Measurements from ENCODE around the gene HCN2. TPM values are rescaled to one million over a fixed set of nuclear protein-coding genes. Genes with fewer than 3 reads are reported as not detected.

The HCN2 gene
- total and polyA plus RNA-seq, 2 of the 8 experiments (the other 6 are each of a cell fraction or from before 2014, with no cell fraction given): 1.0 to 4.0 TPM

DNA sequence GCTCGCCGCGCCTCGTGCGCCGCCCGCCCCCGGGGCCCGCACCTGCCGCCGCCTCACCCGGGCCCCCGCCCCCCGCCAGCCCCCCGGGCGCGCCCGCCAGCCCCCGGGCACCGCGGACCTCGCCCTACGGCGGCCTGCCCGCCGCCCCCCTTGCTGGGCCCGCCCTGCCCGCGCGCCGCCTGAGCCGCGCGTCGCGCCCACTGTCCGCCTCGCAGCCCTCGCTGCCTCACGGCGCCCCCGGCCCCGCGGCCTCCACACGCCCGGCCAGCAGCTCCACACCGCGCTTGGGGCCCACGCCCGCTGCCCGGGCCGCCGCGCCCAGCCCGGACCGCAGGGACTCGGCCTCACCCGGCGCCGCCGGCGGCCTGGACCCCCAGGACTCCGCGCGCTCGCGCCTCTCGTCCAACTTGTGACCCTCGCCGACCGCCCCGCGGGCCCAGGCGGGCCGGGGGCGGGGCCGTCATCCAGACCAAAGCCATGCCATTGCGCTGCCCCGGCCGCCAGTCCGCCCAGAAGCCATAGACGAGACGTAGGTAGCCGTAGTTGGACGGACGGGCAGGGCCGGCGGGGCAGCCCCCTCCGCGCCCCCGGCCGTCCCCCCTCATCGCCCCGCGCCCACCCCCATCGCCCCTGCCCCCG lies 26.5 kb downstream of the HCN2 start:
- Histone ChIP-seq H3K9me3 (ENCODE audit: insufficient read depth in 2 of 2, low read depth in 1 of 2, low read length in 1 of 2) (no peaks in the 10 kb centered on the region), H3K14ac (ENCODE audit: insufficient read length) (no peak overlapping the region), H2BK15ac (ENCODE audit: low read length) (no peak overlapping the region), H2BK120ac (replicated peaks; ENCODE audit: low read depth, low read length) (no peak overlapping the region), H4K8ac (ENCODE audit: extremely low read depth, insufficient read depth, low read length) (no peak overlapping the region), H3K56ac (replicated peaks; ENCODE audit: insufficient read length, low read depth, low read length) (no peak overlapping the region), H4K5ac (ENCODE audit: insufficient read length, low read depth, low read length) (no peak overlapping the region), H3K79me1 (ENCODE audit: low read depth, low read length) (no peaks in the 10 kb centered on the region), H3K23ac (ENCODE audit: insufficient read length) (no peak overlapping the region), H2BK20ac (ENCODE audit: low read length) (no peak overlapping the region), H4K20me1 (replicated peaks in 1 of 2; ENCODE audit: control insufficient read depth in 1 of 2, insufficient read depth in 2 of 2, low read length in 2 of 2) (peaks cover 0 to 9% of the 10 kb centered on the region in 2 experiments), H3K9ac (replicated peaks in 1 of 4; ENCODE audit: extremely low read depth in 1 of 4, low read depth in 3 of 4, low read length in 3 of 4) (no peak overlapping the region), H2AK5ac (ENCODE audit: low read depth, low read length) (no peak overlapping the region), H2AFZ (ENCODE audit: low read length) (no peak overlapping the region), H3K79me2 (ENCODE audit: control insufficient read depth in 1 of 2, insufficient read depth in 2 of 2, low read length in 2 of 2) (no peaks in the 10 kb centered on the region), H3K36me3 (ENCODE audit: control insufficient read depth in 2 of 4, insufficient read depth in 4 of 4, low read length in 3 of 4) (peaks cover 2 to 45% (median 20%) of the 10 kb centered on the region in 4 experiments; a peak in 5 of 8 replicates), H3K27ac (ENCODE audit: low read depth, low read length) (no peak overlapping the region), H3K4ac (replicated peaks; ENCODE audit: insufficient read length, low read depth, low read length) (no peak overlapping the region), H3K27me3 (replicated peaks in 1 of 4; ENCODE audit: control insufficient read depth in 3 of 4, extremely low read depth in 1 of 4, insufficient read depth in 3 of 4, low read length in 3 of 4) (no peaks in the 10 kb centered on the region), H2BK12ac (ENCODE audit: low read depth, low read length) (no peak overlapping the region), H4K91ac (replicated peaks; ENCODE audit: insufficient read length, low read length) (no peak overlapping the region), H3K4me1 (replicated peaks in 1 of 4; ENCODE audit: control insufficient read depth in 3 of 4, insufficient read depth in 4 of 4, low read length in 3 of 4) (no peaks in the 10 kb centered on the region), H3K23me2 (ENCODE audit: low read depth, low read length) (no peaks in the 10 kb centered on the region), H3K18ac (ENCODE audit: extremely low read depth, low read length) (no peak overlapping the region), H2BK5ac (ENCODE audit: low read depth, low read length) (no peak overlapping the region), H3K4me2 (ENCODE audit: insufficient read depth in 1 of 2, low read depth in 2 of 2, low read length in 2 of 2) (no peak overlapping the region), H3K4me3 (ENCODE audit: extremely low read depth in 1 of 4, insufficient read depth in 2 of 4, low read depth in 3 of 4, low read length in 4 of 4) (no peak overlapping the region)
- POLR2A ChIA-PET (ENCODE audit: partially characterized antibody): interaction anchor here (0.5 to 2.1 kb wide), 5 partner anchors 16 to 32 kb away, joined by 3 to 6 read pairs (median 4); no protein-coding TSS in a partner anchor
- no peak for FAIRE-seq
- WGBS, 2 experiments (ENCODE audit: extremely low coverage in 1 of 2, insufficient coverage in 1 of 2, insufficient read length in 1 of 2, insufficient replicate concordance in 2 of 2, low coverage in 1 of 2, low lambda C conversion rate in 2 of 2, missing lambda C conversion rate in 1 of 2): 98% methylated on average over 33 of the region's 97 CpGs; no CpG with 5 or more reads in 1 of the 2 experiments
- DNase-seq (ENCODE audit: low read depth in 1 of 2, low spot score in 2 of 2): no peak
- CTCF ChIA-PET (ENCODE audit: partially characterized antibody): interaction anchor here (0.9 kb wide), 1 partner anchor 10 kb away, joined by 3 read pairs; no protein-coding TSS in a partner anchor
- TF ChIP-seq EZH2 (IDR thresholded peaks at IDR 0.05; ENCODE audit: low read depth, low read length, severe bottlenecking) (no peak), KDM1A (IDR thresholded peaks at IDR 0.05; ENCODE audit: borderline replicate concordance, low read length) (no peak), TAF7 (optimal IDR thresholded peaks at IDR 0.05; ENCODE audit: borderline replicate concordance, low read depth, low read length) (no peak), KDM4A (IDR thresholded peaks at IDR 0.05; ENCODE audit: low read depth, low read length, severe bottlenecking) (no peak), BCL11A (IDR thresholded peaks at IDR 0.05; ENCODE audit: low read depth in 2 of 2, low read length in 2 of 2) (no peak), EP300 (IDR thresholded peaks at IDR 0.05; ENCODE audit: borderline replicate concordance in 1 of 2, low read depth in 2 of 2, low read length in 2 of 2) (no peak), TAF1 (IDR thresholded peaks at IDR 0.05; ENCODE audit: low read depth, low read length) (no peak), TEAD4 (IDR thresholded peaks at IDR 0.05; ENCODE audit: low read depth, low read length) (no peak), YY1 (IDR thresholded peaks at IDR 0.05; ENCODE audit: low read depth, low read length) (no peak)
